OCI-LY3 (cell line): Measurements from ENCODE around the gene HIPK2.

Experiments
- H2AFZ ChIP-seq: fragments of 200-600, 300-600 bp; shearing (Covaris generic); 2 replicates; pipeline ENCODE4 v1.6.0; 2014; ENCODE audit warnings: antibody characterized with exemption, low read depth, low read length
- H3K27ac ChIP-seq: fragments of 200-600, 300-600 bp; sonication (generic); 2 replicates; pipeline ENCODE4 v1.5.1; 2014; ENCODE audit warnings: mild to moderate bottlenecking, low read length, moderate library complexity, mixed read lengths
- H3K27me3 ChIP-seq: fragments of 200-600, 300-600 bp; sonication (generic); 2 replicates; pipeline ENCODE4 v1.6.1; 2014; ENCODE audit warnings: low read depth, low read length, mixed read lengths
- H3K36me3 ChIP-seq: fragments of 200-600, 300-600 bp; sonication (generic); replicated peaks from 2 replicates; pipeline ENCODE3; 2014; ENCODE audit warnings: low read depth, low read length, mixed read lengths
- H3K4me1 ChIP-seq: fragments of 300-600, 200-600 bp; sonication (generic); 2 replicates; pipeline ENCODE4 v1.6.1; 2014; ENCODE audit warnings: low read length, mixed read lengths
- H3K4me2 ChIP-seq: fragments of 200-600, 300-600 bp; sonication (generic); 2 replicates; pipeline ENCODE4 v1.6.1; 2014; ENCODE audit warnings: low read length, mixed read lengths
- H3K4me3 ChIP-seq: fragments of 300-600, 200-600 bp; sonication (generic); 2 replicates; pipeline ENCODE4 v1.5.1; 2014; ENCODE audit warnings: antibody characterized with exemption, mild to moderate bottlenecking, low read length, moderate library complexity
- H3K79me2 ChIP-seq: fragments of 300-600, 200-600 bp; shearing (Covaris generic); 2 replicates; pipeline ENCODE4 v1.6.1; 2014; ENCODE audit warnings: mild to moderate bottlenecking, low read length, mixed read lengths
- H3K9ac ChIP-seq: fragments of 300-600, 200-600 bp; shearing (Covaris generic); 2 replicates; pipeline ENCODE4 v1.6.0; 2014; ENCODE audit warnings: mild to moderate bottlenecking, low read length, moderate library complexity
- H3K9me3 ChIP-seq: fragments of 200-600, 300-600 bp; shearing (Covaris generic); 2 replicates; pipeline ENCODE4 v1.6.1; 2014; ENCODE audit warnings: low read length, mixed read lengths; ENCODE audit not compliant: insufficient read depth
- H4K20me1 ChIP-seq: fragments of 200-600, 300-600 bp; sonication (generic); 2 replicates; pipeline ENCODE4 v1.6.1; 2016; ENCODE audit warnings: low read length, mixed read lengths; ENCODE audit not compliant: insufficient read depth
- EZH2phosphoT487 ChIP-seq: fragments of 200-600 bp; shearing (Covaris generic); IDR thresholded peaks from 2 replicates; pipeline ENCODE4 v1.6.1; 2018; ENCODE audit warnings: antibody characterized with exemption, mixed run types, low read depth
- TF ChIP-seq, protein P1 (sequence below): fragments of 200-600, 300-600 bp; sonication (generic); IDR thresholded peaks from 2 replicates; pipeline ENCODE4 v1.5.1; 2014; ENCODE audit warnings: antibody characterized with exemption, low read length, low read depth

HIPK2 gene

DNA sequence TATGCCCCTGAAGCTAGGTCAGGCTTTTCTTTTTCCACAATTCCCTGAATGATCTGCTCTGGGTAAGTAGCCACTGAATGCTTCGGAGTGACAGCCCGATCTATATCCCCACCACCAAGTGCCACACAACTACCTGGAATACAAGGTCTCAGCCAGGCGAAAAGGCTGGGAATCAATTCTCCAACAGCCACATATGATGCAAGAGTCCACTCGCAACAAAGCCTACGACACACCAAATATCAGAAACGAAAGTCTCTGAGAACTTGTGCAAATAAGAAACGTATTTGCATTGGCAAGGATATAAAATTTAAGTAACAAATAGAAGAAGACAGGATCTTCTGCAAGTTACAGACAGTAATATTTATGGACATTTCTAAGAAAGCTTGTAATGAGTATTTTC lies 5.7 kb downstream of the HIPK2 start:
- Histone ChIP-seq H3K27me3 (peaks cover 52% of the 10 kb centered on the region), H3K4me3 (no peak overlapping the region), H3K79me2 (no peaks in the 10 kb centered on the region), H2AFZ (no peak overlapping the region), H4K20me1 (peaks cover 18% of the 10 kb centered on the region), H3K4me1 (peaks cover 33% of the 10 kb centered on the region), H3K27ac (no peak overlapping the region), H3K9ac (no peak overlapping the region), H3K4me2 (no peak overlapping the region), H3K36me3 (no peaks in the 10 kb centered on the region), H3K9me3 (no peaks in the 10 kb centered on the region)
- no peak for TF ChIP-seq EZH2phosphoT487
- TF ChIP-seq, protein P1, sequence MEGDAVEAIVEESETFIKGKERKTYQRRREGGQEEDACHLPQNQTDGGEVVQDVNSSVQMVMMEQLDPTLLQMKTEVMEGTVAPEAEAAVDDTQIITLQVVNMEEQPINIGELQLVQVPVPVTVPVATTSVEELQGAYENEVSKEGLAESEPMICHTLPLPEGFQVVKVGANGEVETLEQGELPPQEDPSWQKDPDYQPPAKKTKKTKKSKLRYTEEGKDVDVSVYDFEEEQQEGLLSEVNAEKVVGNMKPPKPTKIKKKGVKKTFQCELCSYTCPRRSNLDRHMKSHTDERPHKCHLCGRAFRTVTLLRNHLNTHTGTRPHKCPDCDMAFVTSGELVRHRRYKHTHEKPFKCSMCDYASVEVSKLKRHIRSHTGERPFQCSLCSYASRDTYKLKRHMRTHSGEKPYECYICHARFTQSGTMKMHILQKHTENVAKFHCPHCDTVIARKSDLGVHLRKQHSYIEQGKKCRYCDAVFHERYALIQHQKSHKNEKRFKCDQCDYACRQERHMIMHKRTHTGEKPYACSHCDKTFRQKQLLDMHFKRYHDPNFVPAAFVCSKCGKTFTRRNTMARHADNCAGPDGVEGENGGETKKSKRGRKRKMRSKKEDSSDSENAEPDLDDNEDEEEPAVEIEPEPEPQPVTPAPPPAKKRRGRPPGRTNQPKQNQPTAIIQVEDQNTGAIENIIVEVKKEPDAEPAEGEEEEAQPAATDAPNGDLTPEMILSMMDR = no peak

DNA sequence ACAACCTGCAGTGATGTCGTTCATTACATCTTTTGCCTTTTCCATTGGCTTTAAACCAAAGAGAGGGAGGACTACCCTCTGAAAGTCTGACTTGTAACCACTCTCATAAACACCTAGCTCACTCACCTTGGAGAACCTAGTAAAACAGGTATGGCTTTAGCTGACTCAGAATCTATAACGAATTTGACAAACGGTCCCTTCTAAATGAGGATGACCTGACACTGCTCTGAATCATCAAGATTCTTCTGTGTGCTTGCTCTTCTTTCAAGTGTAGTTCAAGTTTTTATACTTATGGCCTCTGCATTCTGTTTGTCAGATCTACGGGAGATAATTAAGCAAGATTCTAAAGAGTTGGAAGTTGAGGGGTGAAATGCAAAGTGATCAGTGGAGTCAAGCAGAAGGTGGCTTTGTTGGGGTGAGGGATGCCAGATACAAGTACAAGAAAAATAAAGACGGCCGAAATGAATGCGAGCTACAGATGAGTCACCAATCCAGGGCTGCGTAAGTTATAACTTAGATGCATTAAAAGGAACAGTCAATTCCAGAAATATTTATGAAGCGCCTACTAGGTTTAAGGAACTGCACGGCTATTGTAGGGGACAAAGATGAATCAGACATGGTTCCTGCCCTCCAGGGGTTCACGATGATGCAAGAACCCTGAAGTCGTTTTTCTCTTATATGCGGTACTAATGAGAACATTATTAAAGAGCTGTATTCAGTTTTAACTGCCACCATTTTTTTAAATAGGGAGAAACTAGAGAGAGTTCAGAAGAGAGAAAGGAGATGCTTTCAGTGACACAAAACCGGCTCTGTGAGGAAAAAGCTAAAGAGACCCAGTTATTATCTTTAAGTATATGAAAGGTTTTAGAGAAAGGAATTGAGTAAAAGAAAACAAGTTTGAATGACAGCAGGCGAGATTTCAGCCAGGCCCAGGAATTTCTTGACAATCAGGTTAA lies 6.5 kb downstream of the HIPK2 start:
- Histone ChIP-seq H3K36me3 (no peaks in the 10 kb centered on the region), H2AFZ (no peak overlapping the region), H3K4me1 (peaks cover 33% of the 10 kb centered on the region), H3K27me3 (peaks cover 52% of the 10 kb centered on the region), H3K9ac (no peak overlapping the region), H3K79me2 (no peaks in the 10 kb centered on the region), H3K27ac (no peak overlapping the region), H3K9me3 (no peaks in the 10 kb centered on the region), H3K4me2 (no peak overlapping the region), H3K4me3 (no peak overlapping the region), H4K20me1 (peaks cover 18% of the 10 kb centered on the region)
- no peak for TF ChIP-seq EZH2phosphoT487
- TF ChIP-seq, protein P1 = no peak

DNA sequence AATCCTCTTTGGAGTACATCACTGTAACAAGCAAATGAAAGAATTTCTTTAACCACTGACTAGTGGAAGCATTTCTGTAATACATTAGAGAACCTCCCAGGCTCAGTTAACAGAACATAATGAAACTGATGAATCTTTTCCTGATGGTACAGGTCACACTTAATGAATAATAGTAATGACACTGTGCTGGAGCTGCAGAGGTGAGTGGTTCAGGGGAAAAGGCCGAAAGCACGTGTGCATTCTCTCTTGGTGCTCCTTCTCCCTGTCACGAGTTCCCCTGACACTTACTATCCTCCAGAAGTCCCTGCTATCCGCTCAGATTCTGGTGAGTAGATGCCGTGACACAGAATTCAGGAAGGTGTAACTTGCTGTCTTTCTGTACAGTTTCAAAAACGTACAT lies 8.0 kb downstream of the HIPK2 start:
- Histone ChIP-seq H3K27ac (no peak overlapping the region), H3K9ac (no peak overlapping the region), H4K20me1 (peaks cover 18% of the 10 kb centered on the region), H3K4me2 (no peak overlapping the region), H3K4me3 (no peak overlapping the region), H3K4me1 (peaks cover 29% of the 10 kb centered on the region), H3K79me2 (no peaks in the 10 kb centered on the region), H3K36me3 (no peaks in the 10 kb centered on the region), H3K27me3 (peaks cover 47% of the 10 kb centered on the region), H2AFZ (no peak overlapping the region), H3K9me3 (no peaks in the 10 kb centered on the region)
- TF ChIP-seq, protein P1 = no peak
- TF ChIP-seq EZH2phosphoT487 = no peak

DNA sequence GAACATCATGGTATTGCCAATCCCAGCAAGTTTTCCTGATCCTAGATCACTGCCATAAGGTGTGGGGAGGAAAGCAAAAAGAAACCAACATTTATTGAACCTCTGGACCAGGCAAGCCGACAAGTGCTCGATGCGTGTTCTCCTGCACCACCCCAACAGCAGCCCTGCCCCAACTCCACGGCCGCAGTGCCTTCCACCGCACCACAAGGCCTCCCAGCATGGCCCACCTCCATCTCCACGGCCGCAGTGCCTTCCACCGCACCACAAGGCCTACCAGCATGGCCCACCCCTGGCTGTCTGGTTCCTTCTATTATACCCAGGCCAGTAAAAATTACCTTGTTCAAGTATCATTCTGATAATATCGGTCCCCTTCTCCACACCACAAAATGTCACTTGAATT lies 8.7 kb downstream of the HIPK2 start:
- H3K9me3 ChIP-seq = no peaks in the 10 kb centered on the region
- peaks cover 15% of the 10 kb centered on the region for H4K20me1 ChIP-seq
- peaks cover 26% of the 10 kb centered on the region for H3K4me1 ChIP-seq
- H2AFZ ChIP-seq = no peak overlapping the region
- no peak overlapping the region for H3K4me2 ChIP-seq
- H3K9ac ChIP-seq = no peak overlapping the region
- no peaks in the 10 kb centered on the region for H3K36me3 ChIP-seq
- H3K27ac ChIP-seq = no peak overlapping the region
- H3K4me3 ChIP-seq = no peak overlapping the region
- H3K79me2 ChIP-seq = no peaks in the 10 kb centered on the region
- TF ChIP-seq, protein P1 = no peak
- no peak for TF ChIP-seq EZH2phosphoT487
- H3K27me3 ChIP-seq = peaks cover 44% of the 10 kb centered on the region
